Measurements from ENCODE around the gene UVSSA.
A peak's percentile ranks its signal among the peaks of the same experiment; 100 is the strongest.

Gene UVSSA

GRCh38 chr4:1300466-1301455 is 46.2 kb upstream of the UVSSA start:
- H3K4me3 ChIP-seq (ENCODE audit: low read depth, low read length), result peak overlapping the region; percentile 9
- DNase-seq (ENCODE audit: low read depth), result peak; percentile 100
- peak; percentile 91 for TF ChIP-seq MYC (IDR thresholded peaks at IDR 0.05; ENCODE audit: low read depth, low read length)
- no peak for TF ChIP-seq POLR2A (IDR thresholded peaks at IDR 0.05; ENCODE audit: extremely low read depth, insufficient read length)
- TF ChIP-seq MAX (IDR thresholded peaks at IDR 0.05; ENCODE audit: low read depth, low read length), result peak; percentile 85
- TF ChIP-seq CTCF (IDR thresholded peaks at IDR 0.05; ENCODE audit: low read depth, low read length), result no peak

- no peak overlapping the region for H3K4me3 ChIP-seq (ENCODE audit: low read depth, low read length)
- no peak for TF ChIP-seq POLR2A (IDR thresholded peaks at IDR 0.05; ENCODE audit: extremely low read depth, insufficient read length)
- DNase-seq (ENCODE audit: low read depth), result no peak
Measured at GRCh38 chr4:1302159-1302558, 44.8 kb upstream of the UVSSA start.

GRCh38 chr4:1305261-1305711 is 41.7 kb upstream of the UVSSA start:
- no peak for DNase-seq (ENCODE audit: low read depth)
- TF ChIP-seq MAX (IDR thresholded peaks at IDR 0.05; ENCODE audit: low read depth, low read length) (no peak), POLR2A (IDR thresholded peaks at IDR 0.05; ENCODE audit: extremely low read depth, insufficient read length) (no peak)
- H3K4me3 ChIP-seq (ENCODE audit: low read depth, low read length), result no peak overlapping the region

- H3K4me3 ChIP-seq (ENCODE audit: low read depth, low read length), result no peak overlapping the region
- DNase-seq (ENCODE audit: low read depth), result no peak
- TF ChIP-seq POLR2A (IDR thresholded peaks at IDR 0.05; ENCODE audit: extremely low read depth, insufficient read length) (no peak), CTCF (IDR thresholded peaks at IDR 0.05; ENCODE audit: low read depth, low read length) (no peak), MYC (IDR thresholded peaks at IDR 0.05; ENCODE audit: low read depth, low read length) (no peak), MAX (IDR thresholded peaks at IDR 0.05; ENCODE audit: low read depth, low read length) (no peak)
Measured at GRCh38 chr4:1305781-1306455, 41.1 kb upstream of the UVSSA start.

- H3K4me3 ChIP-seq (ENCODE audit: low read depth, low read length), result no peak overlapping the region
- no peak for DNase-seq (ENCODE audit: low read depth)
- TF ChIP-seq MYC (IDR thresholded peaks at IDR 0.05; ENCODE audit: low read depth, low read length) (no peak), MAX (IDR thresholded peaks at IDR 0.05; ENCODE audit: low read depth, low read length) (no peak), CTCF (IDR thresholded peaks at IDR 0.05; ENCODE audit: low read depth, low read length) (no peak), POLR2A (IDR thresholded peaks at IDR 0.05; ENCODE audit: extremely low read depth, insufficient read length) (no peak)
Measured at GRCh38 chr4:1307951-1308735, 38.9 kb upstream of the UVSSA start.

GRCh38 chr4:1309261-1310010 is 37.6 kb upstream of the UVSSA start:
- H3K4me3 ChIP-seq (ENCODE audit: low read depth, low read length), result no peak overlapping the region
- no peak for TF ChIP-seq CTCF (IDR thresholded peaks at IDR 0.05; ENCODE audit: low read depth, low read length)
- no peak for TF ChIP-seq MYC (IDR thresholded peaks at IDR 0.05; ENCODE audit: low read depth, low read length)
- no peak for TF ChIP-seq POLR2A (IDR thresholded peaks at IDR 0.05; ENCODE audit: extremely low read depth, insufficient read length)
- TF ChIP-seq MAX (IDR thresholded peaks at IDR 0.05; ENCODE audit: low read depth, low read length), result no peak
- DNase-seq (ENCODE audit: low read depth), result no peak

Data from NB4 (cell line).